ENCODE data around the gene NOP14.
"Not testable (repeated sequence)": the region's sequence is repeated elsewhere in the genome, so short reads cannot be mapped to it uniquely, and the experiment has no call there.

NOP14 gene

GRCh38 chr4:2931512-2932301 lies 31.5 kb downstream of the NOP14 start:
- peak; percentile 81 for DNase-seq (ENCODE audit: low spot score)

DNA sequence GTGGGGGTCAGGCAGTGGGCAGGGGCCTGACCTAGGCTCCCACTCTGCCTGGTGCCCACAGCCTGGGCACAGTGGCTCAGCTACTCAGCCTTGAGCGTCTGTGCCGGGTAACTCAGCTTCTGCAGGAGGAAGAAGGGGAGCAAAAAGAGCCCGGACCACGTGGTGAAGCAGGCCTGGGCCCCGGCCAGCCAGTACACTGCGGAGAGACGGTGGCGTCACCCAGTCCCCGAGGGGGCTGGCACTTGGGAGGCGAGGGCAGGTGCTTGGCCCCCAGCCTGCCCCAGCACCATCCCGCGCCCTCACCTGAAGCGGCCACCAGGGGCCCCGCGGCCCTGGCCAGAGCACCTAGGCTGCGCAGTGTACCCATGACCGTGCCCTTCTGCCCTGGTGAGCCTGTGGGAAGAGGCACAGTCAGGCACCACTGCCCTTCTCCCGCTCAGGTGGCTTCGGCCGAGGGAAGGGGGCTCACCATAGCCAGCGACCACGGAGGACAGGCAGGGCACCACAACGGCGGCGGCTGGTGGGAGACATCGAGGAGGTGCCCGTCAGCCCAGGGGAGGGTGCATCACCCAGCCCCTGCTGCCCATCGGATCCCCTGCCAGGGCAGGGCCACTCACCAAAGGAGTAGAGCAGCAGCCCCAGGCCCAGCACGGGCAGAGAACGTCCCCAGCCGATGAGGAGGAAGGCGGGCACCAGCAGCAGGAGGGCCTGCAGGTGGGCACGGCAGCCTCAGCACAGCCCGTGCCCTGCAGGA lies 32.3 kb downstream of the NOP14 start:
- DNase-seq (ENCODE audit: low spot score) = no peak

- DNase-seq (ENCODE audit: low spot score) = no peak
Measured at GRCh38 chr4:2930135-2930757, 33.0 kb downstream of the NOP14 start.

- DNase-seq (ENCODE audit: low spot score) = no peak
Measured at GRCh38 chr4:2929469-2929868, 33.7 kb downstream of the NOP14 start.

- DNase-seq (ENCODE audit: low spot score) = no peak
Measured at GRCh38 chr4:2928242-2929176, 34.7 kb downstream of the NOP14 start.

DNA sequence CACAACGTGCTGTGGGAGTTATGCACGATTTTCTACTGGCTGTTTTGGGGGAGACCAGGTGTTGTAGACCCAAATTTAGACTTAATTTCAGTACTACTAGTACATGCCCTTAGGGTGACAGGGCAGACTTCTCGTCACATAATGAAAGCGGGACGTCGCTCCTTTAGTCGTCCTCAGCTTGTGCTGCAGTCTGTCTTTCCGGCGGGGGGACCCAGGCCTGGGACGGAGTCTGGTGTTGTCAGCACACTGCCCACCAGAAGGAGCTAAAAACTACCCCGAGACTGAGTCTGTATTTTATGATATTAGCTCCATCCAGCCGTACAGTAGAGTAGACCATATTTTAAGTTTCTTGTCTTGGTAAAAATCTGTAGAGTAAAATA lies 35.5 kb downstream of the NOP14 start:
- DNase-seq (ENCODE audit: low spot score) = no peak

DNA sequence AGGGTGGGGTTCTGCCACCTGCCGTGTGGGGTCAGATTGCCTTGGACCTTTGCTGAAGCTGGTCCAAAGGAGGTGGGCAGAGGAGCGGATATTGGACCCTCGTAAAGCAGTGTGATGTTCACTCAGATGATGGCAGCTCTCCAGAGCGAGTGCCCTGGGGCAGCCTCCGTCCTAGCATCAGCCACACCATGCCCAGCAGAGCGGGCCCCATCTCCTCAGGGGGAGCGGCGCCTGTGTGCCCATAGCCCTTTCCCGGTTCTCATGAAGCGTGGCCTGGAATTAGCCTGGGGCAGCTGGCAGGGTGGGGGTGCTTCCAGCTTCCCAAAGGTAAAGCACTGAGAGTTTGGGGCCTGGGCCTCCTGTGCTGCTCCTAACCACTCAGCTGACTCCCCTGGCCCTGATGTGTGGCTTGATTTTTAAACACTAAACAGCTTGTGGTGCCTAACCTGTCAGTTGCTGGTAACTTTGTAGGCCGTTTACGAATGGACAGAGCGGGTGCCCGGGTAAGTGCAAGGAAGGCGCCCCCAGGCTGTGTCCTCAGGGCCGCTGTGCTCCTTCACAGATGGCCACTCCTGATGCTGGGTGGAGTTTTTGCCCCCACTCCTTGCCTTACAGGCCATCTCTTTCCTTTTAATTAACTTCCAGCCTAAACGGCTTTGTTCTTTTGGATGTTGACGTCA lies 36.0 kb downstream of the NOP14 start:
- no peak for DNase-seq (ENCODE audit: low spot score)

DNA sequence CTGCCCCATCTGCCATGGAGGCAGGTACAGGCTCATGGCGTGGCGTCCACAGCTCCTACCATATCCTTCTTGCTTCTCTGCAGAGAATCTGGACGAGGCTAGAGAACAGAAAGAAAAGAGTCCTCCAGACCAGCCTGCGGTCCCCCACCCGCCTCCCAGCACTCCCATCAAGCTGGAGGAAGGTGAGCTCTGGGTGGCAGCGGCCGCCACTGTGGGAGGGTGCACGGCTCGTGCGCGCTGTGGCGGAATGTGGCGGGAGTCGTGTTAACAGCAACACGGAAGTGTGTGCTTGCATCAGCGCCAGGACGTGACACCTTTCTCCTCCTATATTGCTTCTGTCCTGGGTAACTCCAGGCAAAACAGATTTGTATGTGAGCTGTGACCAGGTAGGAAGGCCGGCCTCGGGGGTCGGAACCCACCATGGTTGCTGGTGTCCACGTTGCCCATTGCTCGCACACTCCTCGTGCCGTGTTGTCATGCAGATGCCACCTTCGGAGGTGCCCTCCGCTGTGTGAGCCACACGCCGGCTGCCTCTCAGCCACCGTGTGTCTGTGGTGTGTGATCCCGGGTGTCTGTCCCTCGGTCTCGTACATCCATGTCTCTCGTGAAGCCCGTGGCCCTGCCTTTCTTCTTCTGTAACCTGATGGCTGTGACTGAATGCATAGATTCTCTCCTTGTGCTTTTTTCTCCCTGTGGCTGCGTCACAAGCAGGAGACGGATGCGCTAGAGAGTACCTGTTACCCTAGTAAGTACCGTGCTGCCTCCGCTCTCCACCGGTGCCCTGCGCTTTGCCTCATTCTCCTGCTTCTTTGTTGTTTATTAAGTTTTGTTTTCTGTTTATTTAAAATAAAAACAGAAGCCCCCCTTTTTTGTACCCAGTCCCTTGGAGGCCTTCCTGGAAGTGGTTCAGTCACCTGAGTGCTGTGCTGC lies 37.0 kb downstream of the NOP14 start:
- DNase-seq (ENCODE audit: low spot score) = no peak

DNA sequence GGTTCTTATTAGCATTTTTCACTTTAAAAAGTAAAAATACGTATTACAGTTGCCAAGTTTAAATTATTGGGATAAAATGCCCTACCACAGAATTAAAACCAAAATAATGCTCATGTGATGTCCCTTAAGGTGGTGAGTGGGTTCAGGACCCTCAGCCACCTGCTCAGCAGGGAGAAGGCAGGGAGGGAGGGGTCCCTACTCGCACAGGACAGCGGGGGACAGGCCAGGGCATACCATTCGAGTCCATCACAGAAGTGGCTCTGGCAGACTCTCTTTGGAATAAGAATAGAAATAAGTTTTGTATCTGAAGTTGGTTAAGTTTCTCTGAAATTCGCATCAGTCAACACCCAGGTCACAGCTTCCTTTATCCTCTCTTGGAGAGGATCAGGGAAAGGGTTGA lies 37.7 kb downstream of the NOP14 start:
- no peak for DNase-seq (ENCODE audit: low spot score)

GRCh38 chr4:2924765-2925301 lies 38.4 kb downstream of the NOP14 start:
- DNase-seq (ENCODE audit: low spot score) = no peak

GRCh38 chr4:2924286-2924685 lies 38.9 kb downstream of the NOP14 start:
- no peak for DNase-seq (ENCODE audit: low spot score)

DNA sequence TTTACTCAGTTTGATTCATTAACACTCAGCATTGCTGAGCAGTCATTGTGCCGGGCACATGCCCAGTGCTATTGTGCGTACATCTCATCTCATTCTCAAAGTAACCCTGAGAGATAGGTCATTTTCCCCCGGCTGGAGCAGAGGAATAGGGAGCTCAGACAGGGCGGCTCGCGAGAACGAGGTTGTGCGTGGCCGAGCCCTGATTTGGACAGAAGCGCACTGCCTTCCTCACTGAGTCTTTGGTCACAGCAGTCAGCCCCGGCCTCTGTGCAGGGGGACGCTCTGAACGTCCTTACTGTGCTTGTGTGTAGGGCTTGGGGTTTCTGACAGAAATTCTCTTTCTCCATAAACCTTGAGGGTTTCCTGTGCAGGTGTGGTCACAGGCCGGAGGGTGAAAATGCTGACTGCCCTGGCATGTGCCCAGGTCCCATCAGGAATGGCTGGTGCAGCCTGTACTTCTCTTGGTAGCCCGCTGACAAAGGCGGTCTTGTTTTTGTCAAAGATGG lies 39.5 kb downstream of the NOP14 start:
- DNase-seq (ENCODE audit: low spot score) = no peak

GRCh38 chr4:2923141-2923551 lies 40.1 kb downstream of the NOP14 start:
- no peak for DNase-seq (ENCODE audit: low spot score)

GRCh38 chr4:2922453-2923101 lies 40.6 kb downstream of the NOP14 start:
- DNase-seq (ENCODE audit: low spot score) = not testable (repeated sequence)

DNA sequence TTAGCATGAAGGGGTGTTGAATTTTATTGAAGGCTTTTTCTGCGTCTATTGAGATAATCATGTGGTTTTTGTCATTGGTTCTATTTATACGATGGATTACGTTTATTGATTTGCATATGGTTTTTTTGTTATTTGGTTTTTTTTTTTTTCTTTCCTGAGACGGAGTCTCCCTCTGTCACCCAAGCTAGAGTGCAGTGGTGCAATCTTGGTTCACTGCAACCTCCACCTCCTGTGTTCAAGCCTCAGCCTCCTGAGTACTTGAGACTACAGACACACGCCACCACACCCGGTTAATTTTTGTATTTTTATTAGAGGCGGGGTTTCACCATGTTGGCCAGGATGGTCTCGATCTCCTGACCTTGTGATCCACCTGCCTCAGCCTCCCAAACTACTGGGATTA lies 44.5 kb downstream of the NOP14 start:
- not testable (repeated sequence) for DNase-seq (ENCODE audit: low spot score)

DNA sequence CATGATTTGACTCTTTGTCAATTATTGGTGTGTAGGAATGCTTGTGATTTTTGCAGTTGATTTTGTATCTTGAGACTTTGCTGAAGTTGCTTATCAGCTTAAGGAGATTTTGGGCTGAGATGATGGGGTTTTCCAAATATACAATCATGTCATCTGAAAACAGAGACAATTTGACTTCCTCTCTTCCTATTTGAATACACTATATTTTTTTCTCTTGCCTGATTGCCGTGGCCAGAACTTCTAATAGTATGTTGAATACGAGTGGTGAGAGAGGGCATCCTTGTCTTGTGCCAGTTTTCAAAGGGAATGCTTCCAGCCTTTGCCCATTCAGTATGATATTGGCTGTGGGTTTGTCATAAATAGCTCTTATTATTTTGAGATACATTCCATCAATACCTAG lies 44.9 kb downstream of the NOP14 start:
- not testable (repeated sequence) for DNase-seq (ENCODE audit: low spot score)

DNA sequence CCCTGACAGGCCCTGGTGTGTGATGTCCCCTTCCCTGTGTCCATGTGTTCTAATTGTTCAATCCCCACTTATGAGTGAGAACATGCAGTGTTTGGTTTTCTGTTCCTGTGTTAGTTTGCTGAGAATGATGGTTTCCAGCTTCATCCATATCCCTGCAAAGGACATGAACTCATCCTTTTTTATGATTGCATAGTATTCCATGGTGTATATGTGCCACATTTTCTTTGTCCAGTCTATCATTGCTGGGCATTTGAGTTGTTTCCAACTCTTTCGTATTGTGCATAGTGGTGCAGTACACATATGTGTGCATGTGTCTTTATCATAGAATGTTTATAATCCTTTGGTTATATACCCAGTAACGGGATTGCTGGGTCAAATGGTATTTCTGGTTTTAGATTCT lies 46.5 kb downstream of the NOP14 start:
- DNase-seq (ENCODE audit: low spot score) = not testable (repeated sequence)

GRCh38 chr4:2915789-2916188 lies 47.4 kb downstream of the NOP14 start:
- DNase-seq (ENCODE audit: low spot score) = no peak

Data from germinal center (tissue), 1 donor.